GM20000 (cell line): Measurements from ENCODE around the gene LRRC73.
"Not testable (repeated sequence)": the region's sequence is repeated elsewhere in the genome, so short reads cannot be mapped to it uniquely, and the experiment has no call there.

Experiments used
- DNase-seq: peaks from one replicate; pipeline ENCODE4 v3.0.0; 2012; ENCODE audit warnings: low spot score
- TF ChIP-seq, protein P1 (sequence below): IDR thresholded peaks from 2 replicates; pipeline ENCODE4 v1.5.1; 2012; ENCODE audit warnings: mild to moderate bottlenecking, control low read depth; ENCODE audit errors: extremely low read depth, missing control alignments

Gene LRRC73

GRCh38 chr6:43467752-43468151 is 42.4 kb downstream of the LRRC73 start:
- DNase-seq, result no peak
- TF ChIP-seq, protein P1, sequence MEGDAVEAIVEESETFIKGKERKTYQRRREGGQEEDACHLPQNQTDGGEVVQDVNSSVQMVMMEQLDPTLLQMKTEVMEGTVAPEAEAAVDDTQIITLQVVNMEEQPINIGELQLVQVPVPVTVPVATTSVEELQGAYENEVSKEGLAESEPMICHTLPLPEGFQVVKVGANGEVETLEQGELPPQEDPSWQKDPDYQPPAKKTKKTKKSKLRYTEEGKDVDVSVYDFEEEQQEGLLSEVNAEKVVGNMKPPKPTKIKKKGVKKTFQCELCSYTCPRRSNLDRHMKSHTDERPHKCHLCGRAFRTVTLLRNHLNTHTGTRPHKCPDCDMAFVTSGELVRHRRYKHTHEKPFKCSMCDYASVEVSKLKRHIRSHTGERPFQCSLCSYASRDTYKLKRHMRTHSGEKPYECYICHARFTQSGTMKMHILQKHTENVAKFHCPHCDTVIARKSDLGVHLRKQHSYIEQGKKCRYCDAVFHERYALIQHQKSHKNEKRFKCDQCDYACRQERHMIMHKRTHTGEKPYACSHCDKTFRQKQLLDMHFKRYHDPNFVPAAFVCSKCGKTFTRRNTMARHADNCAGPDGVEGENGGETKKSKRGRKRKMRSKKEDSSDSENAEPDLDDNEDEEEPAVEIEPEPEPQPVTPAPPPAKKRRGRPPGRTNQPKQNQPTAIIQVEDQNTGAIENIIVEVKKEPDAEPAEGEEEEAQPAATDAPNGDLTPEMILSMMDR, result no peak

- not testable (repeated sequence) for DNase-seq
Measured at GRCh38 chr6:43467265-43467664, 42.9 kb downstream of the LRRC73 start.

GRCh38 chr6:43465948-43466347 is 44.2 kb downstream of the LRRC73 start:
- TF ChIP-seq, protein P1, result no peak
- no peak for DNase-seq

DNA sequence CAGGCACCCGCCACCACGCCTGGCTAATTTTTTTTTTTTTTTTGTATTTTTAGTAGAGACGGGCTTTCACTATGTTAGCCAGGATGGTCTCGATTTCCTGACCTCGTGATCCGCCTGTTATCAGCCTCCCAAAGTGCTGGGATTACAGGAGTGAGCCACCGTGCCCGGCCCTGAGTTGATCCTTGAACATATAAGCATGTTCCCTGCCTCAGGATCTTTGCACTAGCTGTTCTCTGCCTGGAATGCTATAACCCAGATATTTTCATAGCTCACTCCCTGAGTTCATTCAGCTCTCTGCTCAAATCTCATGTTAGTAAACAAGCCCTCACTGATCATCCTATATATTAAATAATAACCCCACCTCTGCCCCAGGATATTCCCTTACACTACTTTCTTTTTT is 45.8 kb downstream of the LRRC73 start:
- TF ChIP-seq, protein P1, result no peak
- DNase-seq, result no peak

- TF ChIP-seq, protein P1, result no peak
Measured at GRCh38 chr6:43461936-43462335, 48.2 kb downstream of the LRRC73 start.

GRCh38 chr6:43460032-43460431 is 50.1 kb downstream of the LRRC73 start:
- TF ChIP-seq, protein P1, result no peak
- DNase-seq, result no peak

More at GRCh38 chr6:43461936-43462335, 48.2 kb downstream of the LRRC73 start:
- DNase-seq, result no peak

DNA sequence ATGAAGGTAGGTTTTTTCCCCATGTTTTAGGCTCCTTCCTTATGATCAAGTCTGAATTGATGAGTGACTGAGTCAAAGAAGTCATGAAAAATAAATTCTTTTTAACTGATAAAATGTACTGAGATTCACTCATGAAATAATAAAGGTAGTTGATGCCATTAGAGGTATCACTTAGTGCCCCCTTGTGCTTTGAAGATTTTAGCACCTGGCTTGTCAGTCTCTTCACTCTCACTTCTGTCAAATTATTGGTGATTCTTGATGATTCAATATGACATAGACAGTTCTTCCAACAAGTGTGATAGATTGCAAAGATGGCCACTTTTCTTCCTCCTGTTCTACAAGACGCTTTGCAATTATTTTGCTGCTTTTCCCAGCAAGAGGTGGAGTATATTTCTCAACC is 50.6 kb downstream of the LRRC73 start:
- TF ChIP-seq, protein P1, result no peak
- no peak for DNase-seq

GRCh38 chr6:43458154-43458553 is 52.0 kb downstream of the LRRC73 start:
- not testable (repeated sequence) for DNase-seq

GRCh38 chr6:43457643-43458042 is 52.5 kb downstream of the LRRC73 start:
- TF ChIP-seq, protein P1, result no peak
- no peak for DNase-seq
